ENCODE results near the gene KIF18A.

KIF18A gene

GRCh38 chr11:28123151-28123581 lies 15.2 kb upstream of the KIF18A start:
- DNase-seq (ENCODE audit: extremely low read depth, low read depth), result no peak
- no peak overlapping the region for H3K4me3 ChIP-seq (replicated peaks; ENCODE audit: low read depth, low read length)
- TF ChIP-seq CTCF (IDR thresholded peaks at IDR 0.05; ENCODE audit: low read depth, low read length, missing control alignments), result no peak

GRCh38 chr11:28117712-28118111 lies 9.8 kb upstream of the KIF18A start:
- H3K4me3 ChIP-seq (replicated peaks; ENCODE audit: low read depth, low read length), result no peak overlapping the region
- DNase-seq (ENCODE audit: extremely low read depth, low read depth), result no peak
- no peak for TF ChIP-seq CTCF (IDR thresholded peaks at IDR 0.05; ENCODE audit: low read depth, low read length, missing control alignments)

GRCh38 chr11:28114731-28115130 lies 6.8 kb upstream of the KIF18A start:
- no peak for DNase-seq (ENCODE audit: extremely low read depth, low read depth)
- no peak overlapping the region for H3K4me3 ChIP-seq (replicated peaks; ENCODE audit: low read depth, low read length)
- no peak for TF ChIP-seq CTCF (IDR thresholded peaks at IDR 0.05; ENCODE audit: low read depth, low read length, missing control alignments)

GRCh38 chr11:28114116-28114515 lies 6.2 kb upstream of the KIF18A start:
- no peak for TF ChIP-seq CTCF (IDR thresholded peaks at IDR 0.05; ENCODE audit: low read depth, low read length, missing control alignments)
- DNase-seq (ENCODE audit: extremely low read depth, low read depth), result no peak
- H3K4me3 ChIP-seq (replicated peaks; ENCODE audit: low read depth, low read length), result no peak overlapping the region

GRCh38 chr11:28110821-28111200 lies 2.9 kb upstream of the KIF18A start:
- DNase-seq (ENCODE audit: extremely low read depth, low read depth), result no peak
- H3K4me3 ChIP-seq (replicated peaks; ENCODE audit: low read depth, low read length), result peak overlapping the region; percentile 66
- TF ChIP-seq CTCF (IDR thresholded peaks at IDR 0.05; ENCODE audit: low read depth, low read length, missing control alignments), result no peak

- TF ChIP-seq CTCF (IDR thresholded peaks at IDR 0.05; ENCODE audit: low read depth, low read length, missing control alignments), result no peak
- DNase-seq (ENCODE audit: extremely low read depth, low read depth), result peak; percentile 56
- peak overlapping the region; percentile 66 for H3K4me3 ChIP-seq (replicated peaks; ENCODE audit: low read depth, low read length)
Observed at GRCh38 chr11:28110108-28110820, 2.3 kb upstream of the KIF18A start.

GRCh38 chr11:28108958-28109357 lies 1.0 kb upstream of the KIF18A start:
- no peak for DNase-seq (ENCODE audit: extremely low read depth, low read depth)
- H3K4me3 ChIP-seq (replicated peaks; ENCODE audit: low read depth, low read length), result peak overlapping the region; percentile 85; the same call in 1 of the 2 replicates
- no peak for TF ChIP-seq CTCF (IDR thresholded peaks at IDR 0.05; ENCODE audit: low read depth, low read length, missing control alignments)
